ENCODE results near the gene ARL8B.

DNA sequence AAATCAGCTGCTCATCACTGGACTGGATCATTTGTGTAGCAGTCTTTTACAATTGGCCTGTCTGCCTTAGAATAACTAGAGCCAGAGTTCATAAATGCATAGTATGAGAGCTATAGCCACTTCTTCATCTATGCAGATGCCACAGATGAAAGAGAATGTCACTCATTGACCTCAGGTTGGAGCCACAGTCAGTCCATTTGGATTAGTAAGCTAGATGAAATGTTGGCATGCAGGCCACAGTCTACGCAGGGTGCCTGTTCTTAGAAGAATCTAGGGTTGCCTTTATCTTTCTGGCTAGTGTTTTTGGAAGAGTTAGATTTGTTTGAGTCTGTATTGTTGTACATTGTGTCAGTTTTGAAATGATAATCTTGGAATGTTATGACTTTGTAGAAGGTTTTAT is 40.0 kb downstream of the ARL8B start:
- TF ChIP-seq EP300 (conservative IDR thresholded peaks at IDR 0.05; ENCODE audit: poor library complexity, severe bottlenecking) (no peak), EZH2 (IDR thresholded peaks at IDR 0.05; ENCODE audit: borderline replicate concordance, insufficient read depth, low read length, poor library complexity, severe bottlenecking) (no peak)

Data from neural cell (in vitro differentiated cells).